Frontal cortex (tissue), 4 donors: ENCODE results near the gene ZDHHC14. TPM values are rescaled to one million over a fixed set of nuclear protein-coding genes. Genes with fewer than 3 reads are reported as not detected.
"Not testable (repeated sequence)": the region's sequence is repeated elsewhere in the genome, so short reads cannot be mapped to it uniquely, and the experiment has no call there.

Source experiments
- DNase-seq, 2 donors: peaks; one replicate each; pipeline ENCODE4 v3.0.0; 2012; ENCODE audit warnings: low spot score in 2 of 2
- FAIRE-seq: peaks from 2 replicates; lab custom pipeline; 2012; peaks lifted over from hg19 to GRCh38; lab: Jason Lieb, UNC
- small RNA-seq: library from RNA; depleted of rRNA; stranded (forward); fragments of <200 nt; gene quantifications from one replicate; pipeline ENCODE3, GENCODE V24; 2014
- total RNA-seq: library from RNA; depleted of rRNA; stranded (reverse); fragments of >200 nt; gene quantifications from one replicate; pipeline ENCODE4 v1.2.3, GENCODE V29; 2014
- donor health status: control.
- donor health status: control.
- donor health status: control.

Gene ZDHHC14
- total RNA-seq, 1 donor from 2014 or later: 9.0 TPM

- DNase-seq (no peak), FAIRE-seq (no peak)
Observed at GRCh38 chr6:157713451-157714152, 332.6 kb downstream of the ZDHHC14 start.

- DNase-seq (no peak), FAIRE-seq (no peak)
Observed at GRCh38 chr6:157714153-157714490, 333.1 kb downstream of the ZDHHC14 start.

- FAIRE-seq (no peak), DNase-seq (no peak)
Observed at GRCh38 chr6:157715728-157716164, 334.8 kb downstream of the ZDHHC14 start.

GRCh38 chr6:157716251-157716995, 335.4 kb downstream of the ZDHHC14 start:
- no peak for DNase-seq
- FAIRE-seq: no peak

- FAIRE-seq: no peak
Observed at GRCh38 chr6:157717340-157717748, 336.4 kb downstream of the ZDHHC14 start.

GRCh38 chr6:157718503-157719187, 337.7 kb downstream of the ZDHHC14 start:
- no peak for FAIRE-seq

More at GRCh38 chr6:157717340-157717748, 336.4 kb downstream of the ZDHHC14 start:
- DNase-seq: no peak

GRCh38 chr6:157720964-157721363, 340.0 kb downstream of the ZDHHC14 start:
- not testable (repeated sequence) for FAIRE-seq, DNase-seq

More at GRCh38 chr6:157718503-157719187, 337.7 kb downstream of the ZDHHC14 start:
- DNase-seq: no peak

- DNase-seq (no peak), FAIRE-seq (no peak)
Observed at GRCh38 chr6:157721426-157721825, 340.4 kb downstream of the ZDHHC14 start.

GRCh38 chr6:157721830-157722229, 340.8 kb downstream of the ZDHHC14 start:
- no peak for DNase-seq
- FAIRE-seq: no peak

- DNase-seq (no peak), FAIRE-seq (no peak)
Observed at GRCh38 chr6:157723376-157723775, 342.4 kb downstream of the ZDHHC14 start.

- DNase-seq: no peak
- no peak for FAIRE-seq
Observed at GRCh38 chr6:157724138-157724820, 343.3 kb downstream of the ZDHHC14 start.

GRCh38 chr6:157724960-157725741, 344.2 kb downstream of the ZDHHC14 start:
- DNase-seq (no peak), FAIRE-seq (no peak)

- FAIRE-seq: no peak
- DNase-seq: no peak
Observed at GRCh38 chr6:157725836-157726235, 344.8 kb downstream of the ZDHHC14 start.

GRCh38 chr6:157726892-157727628, 346.1 kb downstream of the ZDHHC14 start:
- FAIRE-seq: no peak
- DNase-seq: no peak

Small RNAs within 50 kb of the gene (small RNA-seq; reads per million reads assigned to genes)
- gene MIR3692: not detected

Other genes with a start within 250 kb of the ZDHHC14 start
- gene TMEM242, start 57.7 kb upstream of the ZDHHC14 start, total RNA-seq: 10.2 TPM